NCI-H146 treated with DMSO at 0.1 percent for 48 hours (cell line): ENCODE results near the gene IFNA7.
"Not testable (repeated sequence)": the region's sequence is repeated elsewhere in the genome, so short reads cannot be mapped to it uniquely, and the experiment has no call there.

ENCODE experiments used
- DNase-seq: peaks from one replicate; lab custom pipeline; 2025; ENCODE audit not compliant: unreplicated experiment; lab: John Stamatoyannopoulos, UW

The IFNA7 gene

GRCh38 chr9:21182810-21183736 is 18.9 kb downstream of the IFNA7 start:
- not testable (repeated sequence) for DNase-seq

GRCh38 chr9:21174671-21175070 is 27.3 kb downstream of the IFNA7 start:
- no peak for DNase-seq

GRCh38 chr9:21172156-21172555 is 29.8 kb downstream of the IFNA7 start:
- no peak for DNase-seq

- no peak for DNase-seq
These were observed 30.7 kb downstream of the IFNA7 start for GRCh38 chr9:21171351-21171750.

GRCh38 chr9:21166560-21166959 is 35.4 kb downstream of the IFNA7 start, which contains the start of gene IFNA21:
Gene IFNA21, minus strand, starts transcription at chr9:21166660. Its CDS starts 48 bp downstream, at chr9:21166612.
- not testable (repeated sequence) for DNase-seq

GRCh38 chr9:21165516-21165915 is 36.5 kb downstream of the IFNA7 start:
- no peak for DNase-seq

- DNase-seq = no peak
These were observed 41.8 kb downstream of the IFNA7 start for GRCh38 chr9:21160178-21160577.

GRCh38 chr9:21155501-21155900 is 46.5 kb downstream of the IFNA7 start:
- no peak for DNase-seq

GRCh38 chr9:21154018-21154608 is 47.9 kb downstream of the IFNA7 start:
- DNase-seq = no peak

- DNase-seq = no peak
These were observed 48.5 kb downstream of the IFNA7 start for GRCh38 chr9:21153336-21154017.
